ENCODE measurements around the gene LIAS. TPM values are rescaled to one million over a fixed set of nuclear protein-coding genes. Genes with fewer than 3 reads are reported as not detected.

LIAS gene
- total RNA-seq, 2 donors from 2014 or later, result 17.6 to 17.9 TPM

DNA sequence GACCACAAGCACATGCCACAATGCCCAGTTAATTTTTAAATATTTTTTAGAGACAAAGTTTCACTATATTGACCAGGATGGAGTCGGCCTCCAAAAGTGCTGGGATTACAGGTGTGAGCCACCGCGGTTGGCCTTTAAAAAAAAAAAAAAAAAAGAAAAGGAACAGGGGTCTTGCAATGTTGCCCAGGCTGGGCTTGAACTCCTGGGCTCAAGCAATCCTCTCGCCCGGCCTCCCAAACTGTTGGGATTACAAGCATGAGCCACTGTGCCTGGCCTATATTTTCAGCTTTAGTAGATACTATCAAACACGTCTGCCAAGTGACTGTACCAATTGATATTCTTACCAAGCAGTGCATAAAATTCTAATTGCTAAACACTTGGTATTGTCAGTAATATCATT is 59.6 kb downstream of the LIAS start:
- no peaks in the 10 kb centered on the region for H3K4me1 ChIP-seq (ENCODE audit: control insufficient read depth, insufficient read depth, low read length)
- H3K9me3 ChIP-seq (ENCODE audit: control insufficient read depth, low read length), result no peaks in the 10 kb centered on the region
- no peak overlapping the region for H3K9ac ChIP-seq (ENCODE audit: extremely low read depth, low read length, poor library complexity, severe bottlenecking)
- TF ChIP-seq, protein P1, sequence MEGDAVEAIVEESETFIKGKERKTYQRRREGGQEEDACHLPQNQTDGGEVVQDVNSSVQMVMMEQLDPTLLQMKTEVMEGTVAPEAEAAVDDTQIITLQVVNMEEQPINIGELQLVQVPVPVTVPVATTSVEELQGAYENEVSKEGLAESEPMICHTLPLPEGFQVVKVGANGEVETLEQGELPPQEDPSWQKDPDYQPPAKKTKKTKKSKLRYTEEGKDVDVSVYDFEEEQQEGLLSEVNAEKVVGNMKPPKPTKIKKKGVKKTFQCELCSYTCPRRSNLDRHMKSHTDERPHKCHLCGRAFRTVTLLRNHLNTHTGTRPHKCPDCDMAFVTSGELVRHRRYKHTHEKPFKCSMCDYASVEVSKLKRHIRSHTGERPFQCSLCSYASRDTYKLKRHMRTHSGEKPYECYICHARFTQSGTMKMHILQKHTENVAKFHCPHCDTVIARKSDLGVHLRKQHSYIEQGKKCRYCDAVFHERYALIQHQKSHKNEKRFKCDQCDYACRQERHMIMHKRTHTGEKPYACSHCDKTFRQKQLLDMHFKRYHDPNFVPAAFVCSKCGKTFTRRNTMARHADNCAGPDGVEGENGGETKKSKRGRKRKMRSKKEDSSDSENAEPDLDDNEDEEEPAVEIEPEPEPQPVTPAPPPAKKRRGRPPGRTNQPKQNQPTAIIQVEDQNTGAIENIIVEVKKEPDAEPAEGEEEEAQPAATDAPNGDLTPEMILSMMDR (conservative IDR thresholded peaks at IDR 0.05), result no peak
- 93 to 94% methylated on average over 6 of the region's 6 CpGs for WGBS, 2 experiments (ENCODE audit: insufficient coverage in 1 of 2, insufficient read length in 1 of 2)
- Mint-ChIP-seq H3K36me3 (ENCODE audit: low read depth) (peaks cover 49% of the 10 kb centered on the region), H3K4me1 (no peaks in the 10 kb centered on the region), H3K9me3 (no peaks in the 10 kb centered on the region), H3K27ac (no peak overlapping the region), H3K27me3 (ENCODE audit: insufficient read depth) (no peaks in the 10 kb centered on the region), H3K4me3 (no peak overlapping the region)
- no peak for DNase-seq
- H3K27ac ChIP-seq (ENCODE audit: low read depth, low read length), result no peak overlapping the region
- H3K4me3 ChIP-seq (ENCODE audit: low read length), result no peak overlapping the region
- peaks cover 79% of the 10 kb centered on the region for H3K36me3 ChIP-seq (ENCODE audit: control insufficient read depth, insufficient read depth, low read length)
- H3K27me3 ChIP-seq (ENCODE audit: control insufficient read depth, insufficient read depth, low read length, poor library complexity, severe bottlenecking), result no peaks in the 10 kb centered on the region

DNA sequence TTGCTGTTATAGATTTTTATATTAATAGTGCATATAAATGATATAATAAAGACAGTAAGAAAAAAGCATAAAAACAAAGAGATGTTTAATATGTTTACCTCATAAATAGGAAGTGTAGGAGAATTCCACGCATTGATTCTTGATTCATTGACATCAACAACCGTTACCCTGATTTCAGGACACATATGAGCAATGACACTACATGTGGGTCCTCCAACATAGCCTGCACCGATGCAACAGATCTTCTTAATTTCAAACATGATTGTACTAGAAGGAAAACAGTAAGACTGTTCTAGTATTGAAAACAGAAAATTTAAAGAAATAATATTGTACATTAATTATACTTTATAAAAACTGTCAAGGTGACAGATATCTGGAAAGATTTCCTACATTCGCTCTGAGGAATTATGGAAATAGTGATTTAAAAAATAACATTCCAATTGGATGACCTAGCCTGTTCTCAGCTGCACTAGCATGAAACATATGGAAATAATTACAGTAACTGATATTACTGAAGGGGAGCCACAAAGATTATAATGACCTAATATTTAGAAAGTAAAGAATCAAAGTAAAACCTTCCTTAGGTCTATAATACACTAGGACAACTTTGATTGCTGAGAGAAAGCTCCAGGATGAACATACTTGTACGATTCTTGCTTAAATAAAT is 62.5 kb downstream of the LIAS start:
- H3K4me1 ChIP-seq (ENCODE audit: control insufficient read depth, insufficient read depth, low read length), result no peaks in the 10 kb centered on the region
- TF ChIP-seq, protein P1 (conservative IDR thresholded peaks at IDR 0.05), result no peak
- H3K9me3 ChIP-seq (ENCODE audit: control insufficient read depth, low read length), result no peaks in the 10 kb centered on the region
- Mint-ChIP-seq H3K4me3 (no peak overlapping the region), H3K36me3 (ENCODE audit: low read depth) (peaks cover 39% of the 10 kb centered on the region), H3K27me3 (ENCODE audit: insufficient read depth) (no peaks in the 10 kb centered on the region), H3K9me3 (no peaks in the 10 kb centered on the region), H3K27ac (no peak overlapping the region), H3K4me1 (peaks cover 9% of the 10 kb centered on the region)
- WGBS, 2 experiments (ENCODE audit: insufficient coverage in 1 of 2, insufficient read length in 1 of 2), result 93 to 100% methylated on average over 1 to 5 of the region's 5 CpGs
- H3K9ac ChIP-seq (ENCODE audit: extremely low read depth, low read length, poor library complexity, severe bottlenecking), result no peak overlapping the region
- no peak overlapping the region for H3K4me3 ChIP-seq (ENCODE audit: low read length)
- peaks cover 52% of the 10 kb centered on the region for H3K36me3 ChIP-seq (ENCODE audit: control insufficient read depth, insufficient read depth, low read length)
- DNase-seq, result no peak
- H3K27ac ChIP-seq (ENCODE audit: low read depth, low read length), result no peak overlapping the region
- no peaks in the 10 kb centered on the region for H3K27me3 ChIP-seq (ENCODE audit: control insufficient read depth, insufficient read depth, low read length, poor library complexity, severe bottlenecking)

DNA sequence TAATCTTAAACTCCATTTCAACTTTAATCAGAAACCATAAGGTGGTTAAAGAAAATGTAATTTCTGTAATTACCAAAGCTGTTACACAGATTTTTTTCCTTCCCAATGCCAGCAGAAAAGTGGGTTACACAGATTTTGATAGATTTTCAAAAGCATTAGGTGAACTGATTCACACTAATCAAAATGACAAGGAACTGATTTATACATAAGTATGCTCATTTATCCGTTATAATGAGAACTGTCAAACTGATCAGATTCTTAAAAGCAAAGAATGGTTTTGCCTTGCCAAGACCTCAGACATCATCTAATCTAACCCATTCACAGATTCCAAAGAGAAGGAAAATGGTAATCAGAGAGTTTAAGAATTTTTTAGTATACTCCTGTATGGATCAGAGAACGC is 63.2 kb downstream of the LIAS start:
- Mint-ChIP-seq H3K4me1 (peaks cover 9% of the 10 kb centered on the region), H3K27me3 (ENCODE audit: insufficient read depth) (no peaks in the 10 kb centered on the region), H3K4me3 (no peak overlapping the region), H3K9me3 (no peaks in the 10 kb centered on the region), H3K27ac (peak overlapping the region; percentile 21), H3K36me3 (ENCODE audit: low read depth) (peaks cover 35% of the 10 kb centered on the region)
- WGBS, 2 experiments (ENCODE audit: insufficient coverage in 1 of 2, insufficient read length in 1 of 2), result 93 to 100% methylated on average over 1 of the region's 2 CpGs
- Histone ChIP-seq H3K9ac (ENCODE audit: extremely low read depth, low read length, poor library complexity, severe bottlenecking) (no peak overlapping the region), H3K9me3 (ENCODE audit: control insufficient read depth, low read length) (no peaks in the 10 kb centered on the region), H3K4me3 (ENCODE audit: low read length) (peak overlapping the region; percentile 28), H3K4me1 (ENCODE audit: control insufficient read depth, insufficient read depth, low read length) (no peaks in the 10 kb centered on the region), H3K36me3 (ENCODE audit: control insufficient read depth, insufficient read depth, low read length) (peaks cover 47% of the 10 kb centered on the region), H3K27me3 (ENCODE audit: control insufficient read depth, insufficient read depth, low read length, poor library complexity, severe bottlenecking) (no peaks in the 10 kb centered on the region), H3K27ac (ENCODE audit: low read depth, low read length) (no peak overlapping the region)
- TF ChIP-seq, protein P1 (conservative IDR thresholded peaks at IDR 0.05), result no peak
- DNase-seq, result no peak

Data from endodermal cell (in vitro differentiated cells).